Lower leg skin (tissue), 3 donors: ENCODE measurements around the gene LHFPL3.

Source experiments
- POLR2A ChIP-seq, 2 donors: fragments of 450-650 bp; IDR thresholded peaks; one replicate each; pipeline ENCODE4 v1.6.1; 2016 to 2017; ENCODE audit warnings: antibody characterized with exemption in 2 of 2, mild to moderate bottlenecking in 1 of 2, moderate library complexity in 1 of 2
- TF ChIP-seq, protein P1 (sequence below), 3 donors: fragments of 450-650 bp; IDR thresholded peaks; one replicate each; pipeline ENCODE4 v1.5.1; 2016; ENCODE audit warnings: antibody characterized with exemption in 3 of 3, mild to moderate bottlenecking in 3 of 3, moderate library complexity in 2 of 3

GRCh38 chr7:104723001-104723400 lies 394.6 kb downstream of the LHFPL3 start:
- no peak for TF ChIP-seq POLR2A (IDR thresholded peaks at IDR 0.05)
- TF ChIP-seq, protein P1, sequence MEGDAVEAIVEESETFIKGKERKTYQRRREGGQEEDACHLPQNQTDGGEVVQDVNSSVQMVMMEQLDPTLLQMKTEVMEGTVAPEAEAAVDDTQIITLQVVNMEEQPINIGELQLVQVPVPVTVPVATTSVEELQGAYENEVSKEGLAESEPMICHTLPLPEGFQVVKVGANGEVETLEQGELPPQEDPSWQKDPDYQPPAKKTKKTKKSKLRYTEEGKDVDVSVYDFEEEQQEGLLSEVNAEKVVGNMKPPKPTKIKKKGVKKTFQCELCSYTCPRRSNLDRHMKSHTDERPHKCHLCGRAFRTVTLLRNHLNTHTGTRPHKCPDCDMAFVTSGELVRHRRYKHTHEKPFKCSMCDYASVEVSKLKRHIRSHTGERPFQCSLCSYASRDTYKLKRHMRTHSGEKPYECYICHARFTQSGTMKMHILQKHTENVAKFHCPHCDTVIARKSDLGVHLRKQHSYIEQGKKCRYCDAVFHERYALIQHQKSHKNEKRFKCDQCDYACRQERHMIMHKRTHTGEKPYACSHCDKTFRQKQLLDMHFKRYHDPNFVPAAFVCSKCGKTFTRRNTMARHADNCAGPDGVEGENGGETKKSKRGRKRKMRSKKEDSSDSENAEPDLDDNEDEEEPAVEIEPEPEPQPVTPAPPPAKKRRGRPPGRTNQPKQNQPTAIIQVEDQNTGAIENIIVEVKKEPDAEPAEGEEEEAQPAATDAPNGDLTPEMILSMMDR (IDR thresholded peaks at IDR 0.05), result no peak
